Measurements from ENCODE around the gene WWOX. TPM values are rescaled to one million over a fixed set of nuclear protein-coding genes. Genes with fewer than 3 reads are reported as not detected.

Gene WWOX
- total RNA-seq, 1 experiment from 2014 or later = 35.6 TPM

DNA sequence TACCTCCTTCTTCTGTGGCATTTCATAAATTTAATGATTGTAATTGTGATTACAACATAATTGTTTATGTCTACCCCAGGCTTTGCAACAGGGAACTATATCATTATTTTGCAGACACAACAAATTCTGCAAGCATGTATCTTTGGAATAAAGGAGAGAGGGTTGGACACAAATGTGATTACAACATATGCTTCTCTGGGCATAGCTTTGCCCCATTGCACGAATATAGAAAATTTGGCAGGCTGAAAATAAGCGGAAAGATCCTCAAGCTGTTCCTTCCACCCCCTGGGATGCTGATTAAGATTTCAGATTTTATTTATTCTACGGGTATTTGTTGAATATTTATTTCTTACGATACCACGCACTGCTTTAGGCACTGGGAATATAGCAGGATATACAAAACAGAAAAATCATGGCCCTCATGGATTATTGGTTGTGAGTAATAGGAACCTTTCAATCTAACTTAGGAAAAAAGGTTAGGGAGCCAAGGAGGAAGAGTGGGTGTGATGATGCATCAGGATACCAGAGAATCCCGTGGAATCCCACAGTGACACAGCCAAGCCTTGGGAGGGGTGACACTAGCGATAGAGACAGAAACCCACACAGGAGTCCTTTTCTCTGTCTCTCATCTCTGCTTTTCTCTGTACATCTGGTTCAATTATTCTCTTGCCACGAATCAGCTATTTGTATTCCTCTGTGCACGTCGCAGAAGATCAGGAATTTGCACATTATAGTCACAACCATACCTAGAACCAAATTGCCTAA lies 980.4 kb downstream of the WWOX start:
- Histone ChIP-seq H3K79me2 (ENCODE audit: low read depth) (no peaks in the 10 kb centered on the region), H4K20me1 (ENCODE audit: insufficient read depth) (no peaks in the 10 kb centered on the region), H3K9me3 (ENCODE audit: insufficient read depth, low read depth) (no peaks in the 10 kb centered on the region), H3K27ac (no peak overlapping the region), H3K4me2 (no peak overlapping the region), H3K4me1 (replicated peaks; ENCODE audit: insufficient read depth) (no peaks in the 10 kb centered on the region), H3K9me2 (ENCODE audit: insufficient read depth) (no peaks in the 10 kb centered on the region), H3K36me3 (ENCODE audit: low read depth) (no peaks in the 10 kb centered on the region), H2AFZ (no peak overlapping the region), H3K27me3 (ENCODE audit: insufficient read depth, low read depth) (no peaks in the 10 kb centered on the region), H3F3A (ENCODE audit: insufficient read depth, low read depth) (no peaks in the 10 kb centered on the region), H3K4me3 (no peak overlapping the region)
- POLR2A ChIA-PET (ENCODE audit: unreplicated experiment) = no interaction called here
- intact Hi-C loops (cut with micrococcal nuclease; ENCODE audit: unreplicated experiment) = no loop called here
- DNase-seq = no peak
- TF ChIP-seq CTCF (conservative IDR thresholded peaks at IDR 0.05) (no peak), EZH2 (IDR thresholded peaks at IDR 0.05; ENCODE audit: low read depth) (no peak)
- CTCF ChIA-PET = no interaction called here
- no TSS peak for BruUV-seq (replicated peaks)

DNA sequence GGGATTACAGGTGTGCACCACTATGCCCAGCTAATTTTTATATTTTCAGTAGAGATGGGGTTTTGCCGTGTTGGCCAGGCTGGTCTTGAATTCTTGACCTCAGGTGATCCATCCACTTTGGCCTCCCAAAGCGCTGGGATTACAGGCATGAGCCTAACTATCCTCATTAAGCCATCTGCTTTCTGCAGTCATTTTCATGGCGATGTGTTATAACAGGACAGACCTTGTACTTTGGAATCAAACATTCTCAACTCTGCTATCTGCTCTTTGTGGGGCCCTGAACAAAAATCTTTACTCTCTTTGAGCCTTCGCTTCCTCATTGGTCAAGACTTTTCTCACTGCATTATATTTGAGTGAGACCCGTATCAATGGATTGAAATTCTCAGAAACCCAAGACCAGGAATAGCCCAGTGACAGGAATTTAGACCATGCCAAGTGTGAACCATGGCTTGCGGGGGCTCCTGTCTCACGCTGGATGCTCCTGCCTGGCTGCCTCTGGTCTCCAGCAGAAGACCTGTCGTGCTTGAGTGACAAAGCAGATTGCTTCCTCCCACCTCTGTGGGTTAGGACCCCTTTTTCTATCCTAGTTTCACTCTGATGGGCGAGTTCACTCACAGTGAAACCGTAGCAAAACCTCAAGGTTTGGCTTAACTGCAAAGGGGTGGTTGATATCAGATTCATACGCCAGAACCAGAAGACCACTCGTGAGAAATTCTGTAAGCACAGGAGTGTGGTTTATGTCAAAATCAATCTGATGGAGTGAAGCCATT lies 982.0 kb downstream of the WWOX start:
- intact Hi-C loops (cut with micrococcal nuclease; ENCODE audit: unreplicated experiment) = no loop called here
- Histone ChIP-seq H3K79me2 (ENCODE audit: low read depth) (no peaks in the 10 kb centered on the region), H3K4me1 (replicated peaks; ENCODE audit: insufficient read depth) (no peaks in the 10 kb centered on the region), H3K4me2 (no peak overlapping the region), H3K9me2 (ENCODE audit: insufficient read depth) (no peaks in the 10 kb centered on the region), H3K9me3 (ENCODE audit: insufficient read depth, low read depth) (no peaks in the 10 kb centered on the region), H3K27ac (no peak overlapping the region), H3K36me3 (ENCODE audit: low read depth) (no peaks in the 10 kb centered on the region), H3F3A (ENCODE audit: insufficient read depth, low read depth) (no peaks in the 10 kb centered on the region), H2AFZ (no peak overlapping the region), H3K4me3 (no peak overlapping the region), H3K27me3 (ENCODE audit: insufficient read depth, low read depth) (no peaks in the 10 kb centered on the region), H4K20me1 (ENCODE audit: insufficient read depth) (no peaks in the 10 kb centered on the region)
- CTCF ChIA-PET = no interaction called here
- DNase-seq = no peak
- POLR2A ChIA-PET (ENCODE audit: unreplicated experiment) = no interaction called here
- no TSS peak for BruUV-seq (replicated peaks)
- TF ChIP-seq CTCF (conservative IDR thresholded peaks at IDR 0.05) (no peak), EZH2 (IDR thresholded peaks at IDR 0.05; ENCODE audit: low read depth) (no peak)

GRCh38 chr16:79082970-79083369 lies 983.5 kb downstream of the WWOX start:
- Histone ChIP-seq H3K4me2 (no peak overlapping the region), H3K79me2 (ENCODE audit: low read depth) (no peaks in the 10 kb centered on the region), H3K9me3 (ENCODE audit: insufficient read depth, low read depth) (no peaks in the 10 kb centered on the region), H3K9me2 (ENCODE audit: insufficient read depth) (no peaks in the 10 kb centered on the region), H3F3A (ENCODE audit: insufficient read depth, low read depth) (no peaks in the 10 kb centered on the region), H3K4me3 (no peak overlapping the region), H3K27me3 (ENCODE audit: insufficient read depth, low read depth) (no peaks in the 10 kb centered on the region), H3K27ac (no peak overlapping the region), H4K20me1 (ENCODE audit: insufficient read depth) (no peaks in the 10 kb centered on the region), H3K36me3 (ENCODE audit: low read depth) (no peaks in the 10 kb centered on the region), H3K4me1 (replicated peaks; ENCODE audit: insufficient read depth) (no peaks in the 10 kb centered on the region), H2AFZ (no peak overlapping the region)
- BruUV-seq (replicated peaks) = no TSS peak
- CTCF ChIA-PET = no interaction called here
- POLR2A ChIA-PET (ENCODE audit: unreplicated experiment) = no interaction called here
- no peak for TF ChIP-seq EZH2 (IDR thresholded peaks at IDR 0.05; ENCODE audit: low read depth)
- no peak for TF ChIP-seq CTCF (conservative IDR thresholded peaks at IDR 0.05)
- intact Hi-C loops (cut with micrococcal nuclease; ENCODE audit: unreplicated experiment) = no loop called here
- no peak for DNase-seq

Measured in PC-9 (cell line).